ENCODE measurements around the gene ANKRD36B.
"Not testable (repeated sequence)": the region's sequence is repeated elsewhere in the genome, so short reads cannot be mapped to it uniquely, and the experiment has no call there.

ANKRD36B gene

GRCh38 chr2:97548536-97548935, 41.1 kb downstream of the ANKRD36B start:
- DNase-seq = not testable (repeated sequence)

- DNase-seq = no peak
These were observed 43.0 kb downstream of the ANKRD36B start for GRCh38 chr2:97546711-97547110.

GRCh38 chr2:97544911-97545310, 44.8 kb downstream of the ANKRD36B start:
- not testable (repeated sequence) for DNase-seq

GRCh38 chr2:97525904-97526303, 63.8 kb downstream of the ANKRD36B start:
- DNase-seq = not testable (repeated sequence)

- DNase-seq = not testable (repeated sequence)
These were observed 65.9 kb downstream of the ANKRD36B start for GRCh38 chr2:97523816-97524215.

- not testable (repeated sequence) for DNase-seq
These were observed 66.6 kb downstream of the ANKRD36B start for GRCh38 chr2:97522916-97523555.

- DNase-seq = not testable (repeated sequence)
These were observed 94.0 kb downstream of the ANKRD36B start for GRCh38 chr2:97495651-97496050.

- DNase-seq = not testable (repeated sequence)
These were observed 99.5 kb downstream of the ANKRD36B start for GRCh38 chr2:97490141-97490540.
